Amygdala (tissue), 56 donors: ENCODE measurements around the gene CNNM1.

Experiments used
- DNase-seq, 56 donors: peaks; one replicate each; lab custom pipeline; 2025; lab: John Stamatoyannopoulos, UW

CNNM1 gene

DNA sequence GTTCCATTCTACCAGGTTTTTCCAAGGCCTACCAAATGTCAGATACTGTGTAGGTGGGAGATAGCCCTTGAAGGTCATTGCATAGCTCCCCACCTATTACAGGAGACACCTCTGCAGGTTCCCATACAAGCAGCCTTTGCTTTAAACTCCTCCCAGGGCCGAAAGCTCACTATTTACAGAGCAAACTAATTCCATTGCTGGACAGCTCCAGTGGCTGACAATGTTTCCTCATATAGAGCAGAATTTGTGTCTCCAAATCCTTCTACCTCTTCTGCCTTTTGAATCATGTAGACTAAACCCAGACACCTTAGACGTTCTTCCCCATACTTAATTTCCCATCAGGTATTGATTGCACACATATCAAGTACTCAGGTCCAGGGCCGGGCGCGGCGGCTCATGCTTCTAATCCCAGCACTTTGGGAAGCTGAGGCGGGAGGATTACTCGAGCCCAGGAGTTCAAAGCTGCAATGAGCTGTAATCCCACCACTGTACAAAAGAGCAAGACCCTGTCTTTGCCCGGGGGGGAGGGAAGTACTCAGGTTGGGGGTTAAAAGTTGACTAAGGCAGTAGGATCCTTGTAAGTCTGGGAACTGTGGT is 2.1 kb downstream of the CNNM1 start:
- no peak for DNase-seq

- DNase-seq, result no peak
Observed at GRCh38 chr10:99337311-99337811, 8.2 kb downstream of the CNNM1 start.

GRCh38 chr10:99337901-99338300 is 8.7 kb downstream of the CNNM1 start:
- DNase-seq, result no peak

GRCh38 chr10:99339077-99339476 is 9.9 kb downstream of the CNNM1 start:
- peak in 1 of 56 donors; percentile 10 for DNase-seq

- no peak for DNase-seq
Observed at GRCh38 chr10:99339563-99340047, 10.4 kb downstream of the CNNM1 start.

DNA sequence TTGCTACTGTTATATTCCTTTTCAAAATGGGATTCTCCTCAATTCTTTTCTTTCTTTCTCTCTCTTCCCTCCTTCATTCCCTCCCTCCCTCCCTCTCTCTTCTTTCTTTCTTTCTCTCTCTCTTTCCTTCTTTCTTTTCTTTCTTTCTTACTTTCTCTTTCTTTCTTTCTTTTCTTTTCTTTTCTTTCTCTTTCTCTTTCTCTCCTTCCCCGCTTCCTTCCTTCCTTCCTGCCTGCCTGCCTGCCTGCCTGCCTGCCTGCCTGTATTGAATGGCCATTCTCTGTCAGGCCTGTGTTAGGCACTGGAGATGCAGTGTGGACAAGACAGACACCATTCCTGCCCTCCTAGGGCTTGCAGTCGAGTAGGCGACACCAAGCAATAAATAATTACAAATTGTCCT is 11.5 kb downstream of the CNNM1 start:
- no peak for DNase-seq

GRCh38 chr10:99341248-99341647 is 12.1 kb downstream of the CNNM1 start:
- no peak for DNase-seq

GRCh38 chr10:99341860-99342490 is 12.8 kb downstream of the CNNM1 start:
- DNase-seq, result no peak

DNA sequence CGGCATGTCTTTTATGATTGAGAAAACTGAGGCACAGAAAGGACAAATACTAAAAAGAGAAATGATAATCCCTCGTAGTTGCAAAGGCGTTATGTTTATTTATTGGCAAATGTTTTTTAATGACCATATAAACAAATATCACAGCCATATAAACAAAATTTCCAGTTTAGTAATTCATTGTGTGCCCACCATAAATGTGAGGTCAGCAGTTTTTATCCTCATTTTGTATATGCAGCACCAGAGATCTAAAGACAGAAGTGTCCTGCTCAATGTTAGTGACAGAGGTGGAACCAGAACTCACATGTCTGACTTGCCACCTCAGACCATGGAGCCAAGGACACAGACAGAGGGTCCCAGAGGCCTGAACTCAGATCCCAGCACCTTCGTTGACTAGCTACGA is 14.1 kb downstream of the CNNM1 start:
- DNase-seq, result no peak

- no peak for DNase-seq
Observed at GRCh38 chr10:99344715-99345114, 15.6 kb downstream of the CNNM1 start.

- no peak for DNase-seq
Observed at GRCh38 chr10:99345350-99345749, 16.2 kb downstream of the CNNM1 start.

GRCh38 chr10:99346247-99346646 is 17.1 kb downstream of the CNNM1 start:
- no peak for DNase-seq

DNA sequence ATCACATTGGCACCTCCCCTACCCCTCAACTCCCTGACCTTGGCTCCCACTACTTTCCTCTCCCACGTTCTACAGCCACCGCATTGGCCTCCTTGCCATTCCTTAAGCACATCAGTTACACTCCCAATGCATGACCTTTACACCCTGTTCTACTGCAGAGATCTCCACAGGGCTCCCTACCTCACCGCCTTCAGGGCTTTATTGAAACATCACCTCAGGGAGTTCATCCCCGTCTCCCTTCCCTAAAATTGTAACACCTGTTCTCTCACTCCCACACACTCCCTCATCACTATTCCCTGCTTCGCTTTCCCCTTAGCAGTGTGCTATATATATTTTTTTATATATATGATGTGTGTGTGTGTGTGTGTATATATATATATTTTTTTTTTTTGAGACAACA is 18.5 kb downstream of the CNNM1 start:
- DNase-seq, result no peak

- no peak for DNase-seq
Observed at GRCh38 chr10:99353182-99353581, 24.0 kb downstream of the CNNM1 start.

- no peak for DNase-seq
Observed at GRCh38 chr10:99357691-99358090, 28.5 kb downstream of the CNNM1 start.

DNA sequence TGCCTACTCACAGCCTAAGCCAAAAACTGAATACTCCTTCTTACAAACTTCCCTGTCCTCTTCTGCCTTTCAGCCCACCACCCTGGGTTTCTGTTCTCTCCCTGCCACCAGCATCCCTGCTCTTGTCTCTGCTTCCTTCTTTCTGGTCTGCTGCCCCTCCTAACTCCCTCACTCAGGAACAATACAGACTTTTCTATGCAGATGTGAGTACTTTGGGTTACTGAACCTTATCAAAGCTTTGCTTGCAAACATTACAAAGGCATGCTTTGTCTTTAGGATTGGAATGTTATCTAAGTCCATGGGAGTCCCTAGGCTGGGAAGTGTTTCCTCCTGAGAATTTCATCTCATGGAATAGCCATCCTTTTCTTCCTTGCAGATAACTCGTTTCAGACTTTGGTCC is 28.9 kb downstream of the CNNM1 start:
- DNase-seq, result no peak

DNA sequence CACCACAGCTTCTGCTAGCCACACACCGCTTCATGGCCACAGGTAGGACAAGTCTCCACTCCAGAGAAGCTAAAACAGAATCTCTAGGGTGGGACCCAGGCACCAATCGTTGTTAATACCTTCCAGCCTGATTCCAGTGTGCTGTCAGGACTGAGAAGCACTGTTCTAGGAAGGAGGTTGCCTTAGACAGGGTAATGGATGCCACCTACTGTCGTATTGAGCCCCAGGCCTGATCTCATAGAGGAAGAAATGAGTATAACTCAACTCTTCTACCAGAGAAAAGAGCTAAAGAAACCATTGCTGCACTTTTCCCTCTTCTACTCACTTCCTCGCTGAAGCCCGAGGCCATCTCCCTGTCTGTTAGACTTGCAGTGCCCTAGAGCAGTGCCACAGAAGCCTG is 31.8 kb downstream of the CNNM1 start:
- no peak for DNase-seq

GRCh38 chr10:99364125-99364524 is 35.0 kb downstream of the CNNM1 start:
- no peak for DNase-seq

DNA sequence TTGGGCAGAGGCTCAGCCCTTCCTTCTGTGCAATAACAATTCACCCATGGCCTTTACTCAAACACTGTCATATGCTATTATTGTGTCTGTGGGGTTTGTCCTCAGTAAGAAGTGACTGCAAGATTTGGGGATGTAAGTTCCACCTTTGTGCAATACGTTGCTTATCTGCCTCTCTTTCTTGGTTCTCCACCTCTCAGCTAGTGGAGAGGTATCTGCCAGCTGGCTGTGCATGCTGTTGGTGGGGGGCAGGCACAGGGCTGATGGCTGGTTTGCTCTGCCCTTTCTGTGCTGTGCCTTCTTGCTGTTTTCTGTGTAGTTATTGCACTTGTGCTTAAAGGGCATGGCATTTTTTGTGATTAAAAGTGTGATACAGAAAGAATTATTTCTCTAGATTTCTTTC is 36.2 kb downstream of the CNNM1 start:
- no peak for DNase-seq

- no peak for DNase-seq
Observed at GRCh38 chr10:99365736-99366135, 36.6 kb downstream of the CNNM1 start.

- no peak for DNase-seq
Observed at GRCh38 chr10:99366666-99367065, 37.5 kb downstream of the CNNM1 start.

GRCh38 chr10:99368646-99369045 is 39.5 kb downstream of the CNNM1 start:
- no peak for DNase-seq
